Subcutaneous preadipocyte (primary cell): ENCODE results near the gene TSBP1. TPM values are rescaled to one million over a fixed set of nuclear protein-coding genes. Genes with fewer than 3 reads are reported as not detected.

ENCODE experiments used
- small RNA-seq: library from RNA; depleted of rRNA; stranded (forward); fragments of <200 nt; gene quantifications from one replicate; pipeline ENCODE3, GENCODE V24; 2012
- total RNA-seq: library from RNA; depleted of rRNA; stranded (reverse); fragments of >200 nt; gene quantifications from 2 replicates; pipeline ENCODE4 v1.2.3, GENCODE V29; 2012

TSBP1 gene, protein sequence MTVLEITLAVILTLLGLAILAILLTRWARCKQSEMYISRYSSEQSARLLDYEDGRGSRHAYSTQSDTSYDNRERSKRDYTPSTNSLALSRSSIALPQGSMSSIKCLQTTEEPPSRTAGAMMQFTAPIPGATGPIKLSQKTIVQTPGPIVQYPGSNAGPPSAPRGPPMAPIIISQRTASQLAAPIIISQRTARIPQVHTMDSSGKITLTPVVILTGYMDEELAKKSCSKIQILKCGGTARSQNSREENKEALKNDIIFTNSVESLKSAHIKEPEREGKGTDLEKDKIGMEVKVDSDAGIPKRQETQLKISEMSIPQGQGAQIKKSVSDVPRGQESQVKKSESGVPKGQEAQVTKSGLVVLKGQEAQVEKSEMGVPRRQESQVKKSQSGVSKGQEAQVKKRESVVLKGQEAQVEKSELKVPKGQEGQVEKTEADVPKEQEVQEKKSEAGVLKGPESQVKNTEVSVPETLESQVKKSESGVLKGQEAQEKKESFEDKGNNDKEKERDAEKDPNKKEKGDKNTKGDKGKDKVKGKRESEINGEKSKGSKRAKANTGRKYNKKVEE
- not detected in 2 replicates for total RNA-seq

DNA sequence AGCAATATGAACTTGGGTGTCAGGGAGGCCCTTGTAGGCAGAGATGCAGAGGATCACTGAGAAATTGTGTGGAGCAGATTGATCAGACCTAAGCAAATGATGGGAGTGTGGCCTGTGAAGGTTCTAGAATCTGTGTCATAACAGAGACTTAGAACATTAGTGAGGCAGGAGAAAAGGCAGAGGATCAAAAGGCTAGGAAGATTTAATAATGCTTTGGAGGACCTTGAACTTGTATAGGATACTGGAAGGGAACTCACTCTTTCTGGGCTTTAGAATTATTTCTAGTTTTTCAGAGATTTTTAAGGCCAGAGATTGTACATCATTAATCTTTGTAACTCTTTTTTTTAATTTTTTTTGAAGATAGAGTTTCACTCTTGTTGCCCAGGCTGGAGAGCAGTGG, at the start of gene TSBP1:
TSS of gene TSBP1 (minus strand) at position 101 of the 400 bp plus-strand sequence. CDS start 197 bp downstream, outside the sequence.

DNA sequence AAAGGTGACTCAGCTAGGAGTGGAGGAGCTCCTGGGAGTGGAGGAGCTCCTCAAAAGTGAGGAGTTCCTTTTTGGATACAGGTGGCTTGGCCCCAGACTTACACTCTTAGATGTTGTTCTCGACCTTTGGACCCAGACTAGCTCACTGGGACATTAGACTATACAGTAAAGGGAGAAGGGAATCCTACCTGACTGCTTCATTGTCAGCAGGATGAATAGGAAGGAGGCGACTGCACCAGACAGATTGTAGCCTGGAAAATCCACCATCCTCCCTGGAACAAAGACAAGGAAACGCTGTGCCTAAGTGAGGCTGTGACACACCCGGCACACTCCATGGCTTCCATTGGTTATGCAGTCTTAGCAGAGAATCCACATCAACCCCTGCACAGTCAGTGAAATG, 35.2 kb upstream of the TSBP1 start, which contains the start of gene BTNL2:
TSS of gene BTNL2 (minus strand) at position 325 of the 400 bp plus-strand sequence. CDS start at position 267, 58 bp downstream.

Small RNA genes lying within 50 kb of the gene (small RNA-seq; reads per million reads assigned to genes)
- not detected for gene RNU6-603P

Other genes with a start within 250 kb of the TSBP1 start
- gene ATF6B, start 243.7 kb downstream of the TSBP1 start, total RNA-seq, result 19.5 and 23.3 TPM in 2 replicates
- 6.6 and 7.3 TPM in 2 replicates for gene FKBPL, start 241.6 kb downstream of the TSBP1 start, total RNA-seq
- gene PRRT1, start 220.0 kb downstream of the TSBP1 start, total RNA-seq, result under 0.01 and 0.20 TPM in 2 replicates
- 9.6 and 10.6 TPM in 2 replicates for gene PPT2, start 217.8 kb downstream of the TSBP1 start, total RNA-seq
- gene EGFL8, start 207.3 kb downstream of the TSBP1 start, total RNA-seq, result 0.73 and 1.4 TPM in 2 replicates
- gene AGPAT1, start 195.8 kb downstream of the TSBP1 start, total RNA-seq, result 26.5 and 29.1 TPM in 2 replicates
- gene RNF5, start 193.5 kb downstream of the TSBP1 start, total RNA-seq, result 15.1 and 18.8 TPM in 2 replicates
- 0.20 and 1.1 TPM in 2 replicates for gene AGER, start 187.7 kb downstream of the TSBP1 start, total RNA-seq
- gene PBX2, start 181.7 kb downstream of the TSBP1 start, total RNA-seq, result 21.3 and 28.7 TPM in 2 replicates
- gene GPSM3, start 179.3 kb downstream of the TSBP1 start, total RNA-seq, result 1.1 and 1.4 TPM in 2 replicates
- 0.59 and 0.73 TPM in 2 replicates for gene NOTCH4, start 147.8 kb downstream of the TSBP1 start, total RNA-seq
- gene BTNL2, start 35.3 kb upstream of the TSBP1 start, total RNA-seq, result not detected in 2 replicates
- 0.73 and 2.0 TPM in 2 replicates for gene HLA-DRA, start 68.0 kb upstream of the TSBP1 start, total RNA-seq
- not detected in 2 replicates for gene HLA-DRB5, start 158.4 kb upstream of the TSBP1 start, total RNA-seq
- gene HLA-DRB1, start 217.9 kb upstream of the TSBP1 start, total RNA-seq, result under 0.01 TPM in 1 of 2 replicates, not detected in the other